GM19328 (cell line): ENCODE measurements around the gene CRISPLD2.

Experiments used
- ATAC-seq: cut with Tn5 transposase; IDR thresholded peaks from one replicate; pipeline ENCODE4 v1.9.1; 2021; ENCODE audit warnings: mild to moderate bottlenecking, moderate library complexity; ENCODE audit not compliant: unreplicated experiment

CRISPLD2 gene

GRCh38 chr16:84881702-84882521, 62.1 kb downstream of the CRISPLD2 start:
- ATAC-seq, result no peak

GRCh38 chr16:84883301-84883700, 63.5 kb downstream of the CRISPLD2 start:
- no peak for ATAC-seq

GRCh38 chr16:84884246-84884595, 64.4 kb downstream of the CRISPLD2 start:
- no peak for ATAC-seq

- ATAC-seq, result no peak
Observed at GRCh38 chr16:84884596-84885341, 65.0 kb downstream of the CRISPLD2 start.

- no peak for ATAC-seq
Observed at GRCh38 chr16:84885342-84885910, 65.6 kb downstream of the CRISPLD2 start.

GRCh38 chr16:84886497-84887090, 66.8 kb downstream of the CRISPLD2 start:
- no peak for ATAC-seq

GRCh38 chr16:84887207-84887606, 67.4 kb downstream of the CRISPLD2 start:
- ATAC-seq, result no peak

- ATAC-seq, result no peak
Observed at GRCh38 chr16:84888450-84888849, 68.7 kb downstream of the CRISPLD2 start.

GRCh38 chr16:84889066-84889465, 69.3 kb downstream of the CRISPLD2 start:
- ATAC-seq, result no peak

- ATAC-seq, result no peak
Observed at GRCh38 chr16:84890427-84890826, 70.6 kb downstream of the CRISPLD2 start.

- ATAC-seq, result no peak
Observed at GRCh38 chr16:84891149-84891795, 71.5 kb downstream of the CRISPLD2 start.

- ATAC-seq, result no peak
Observed at GRCh38 chr16:84892097-84892496, 72.3 kb downstream of the CRISPLD2 start.

- no peak for ATAC-seq
Observed at GRCh38 chr16:84893467-84893848, 73.7 kb downstream of the CRISPLD2 start.

- ATAC-seq, result no peak
Observed at GRCh38 chr16:84893849-84894599, 74.2 kb downstream of the CRISPLD2 start.

GRCh38 chr16:84895016-84895415, 75.2 kb downstream of the CRISPLD2 start:
- ATAC-seq, result no peak

- ATAC-seq, result no peak
Observed at GRCh38 chr16:84896847-84897246, 77.1 kb downstream of the CRISPLD2 start.

GRCh38 chr16:84897911-84898377, 78.2 kb downstream of the CRISPLD2 start:
- ATAC-seq, result no peak

GRCh38 chr16:84898447-84898846, 78.7 kb downstream of the CRISPLD2 start:
- no peak for ATAC-seq

- no peak for ATAC-seq
Observed at GRCh38 chr16:84899414-84899813, 79.6 kb downstream of the CRISPLD2 start.

- no peak for ATAC-seq
Observed at GRCh38 chr16:84905965-84906460, 86.2 kb downstream of the CRISPLD2 start.
